CD4-positive, alpha-beta T cell treated with Interleukin-15 for 1 hour (primary cell): Measurements from ENCODE around the gene RHBDL1.

Experiments used
- DNase-seq: peaks from one replicate; pipeline ENCODE4 v3.0.0-alpha.2; 2020

RHBDL1 gene

DNA sequence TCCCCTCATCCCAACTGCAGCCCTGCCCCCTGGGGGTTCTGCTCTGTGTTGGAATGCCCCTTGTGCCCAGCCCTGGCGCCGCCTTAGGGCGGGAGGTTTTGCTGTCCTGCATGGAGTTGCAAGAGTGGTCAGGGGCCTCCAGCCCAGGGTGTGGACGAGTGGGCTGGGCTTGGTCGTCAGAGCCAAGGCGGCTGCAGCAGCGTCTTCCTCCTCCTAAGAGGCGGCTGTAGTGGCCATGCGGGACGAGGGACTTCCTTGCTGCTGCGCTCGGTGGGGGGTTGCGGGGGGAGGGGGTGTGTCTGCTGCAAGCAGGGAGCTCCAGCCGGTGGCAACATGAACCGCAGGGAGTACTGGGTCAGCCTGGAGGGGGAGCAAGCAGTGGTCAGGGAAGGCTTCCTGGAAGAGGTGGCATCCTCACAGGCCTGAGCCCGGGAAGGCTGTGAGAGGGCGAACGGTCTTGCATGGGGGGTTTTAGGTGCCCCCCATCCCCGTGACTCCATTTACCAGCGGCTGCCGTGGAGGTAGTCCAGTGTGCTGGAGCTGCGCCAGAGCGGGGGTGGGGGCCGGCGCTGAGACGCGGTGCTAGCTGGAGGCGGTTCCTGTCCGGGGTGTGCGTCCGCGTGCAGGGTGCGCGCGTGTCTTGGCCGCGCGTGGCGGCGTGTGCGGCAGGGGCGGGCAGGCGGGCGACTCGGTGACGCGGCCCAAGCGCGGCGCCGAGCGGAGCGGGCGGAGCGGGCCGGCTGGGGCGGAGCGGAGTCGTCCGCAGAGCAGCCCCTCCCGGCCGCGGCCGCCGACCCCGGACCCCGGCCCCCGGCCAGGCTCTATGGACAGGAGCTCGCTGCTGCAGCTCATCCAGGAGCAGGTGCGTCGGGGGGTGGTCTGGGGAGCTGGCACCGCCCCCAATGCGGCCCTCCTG, at the start of gene RHBDL1:
Gene RHBDL1 (plus strand): TSS at position 704 of the 916 bp plus-strand sequence. CDS start 120 bp downstream, at position 824.
- no peak for DNase-seq

DNA sequence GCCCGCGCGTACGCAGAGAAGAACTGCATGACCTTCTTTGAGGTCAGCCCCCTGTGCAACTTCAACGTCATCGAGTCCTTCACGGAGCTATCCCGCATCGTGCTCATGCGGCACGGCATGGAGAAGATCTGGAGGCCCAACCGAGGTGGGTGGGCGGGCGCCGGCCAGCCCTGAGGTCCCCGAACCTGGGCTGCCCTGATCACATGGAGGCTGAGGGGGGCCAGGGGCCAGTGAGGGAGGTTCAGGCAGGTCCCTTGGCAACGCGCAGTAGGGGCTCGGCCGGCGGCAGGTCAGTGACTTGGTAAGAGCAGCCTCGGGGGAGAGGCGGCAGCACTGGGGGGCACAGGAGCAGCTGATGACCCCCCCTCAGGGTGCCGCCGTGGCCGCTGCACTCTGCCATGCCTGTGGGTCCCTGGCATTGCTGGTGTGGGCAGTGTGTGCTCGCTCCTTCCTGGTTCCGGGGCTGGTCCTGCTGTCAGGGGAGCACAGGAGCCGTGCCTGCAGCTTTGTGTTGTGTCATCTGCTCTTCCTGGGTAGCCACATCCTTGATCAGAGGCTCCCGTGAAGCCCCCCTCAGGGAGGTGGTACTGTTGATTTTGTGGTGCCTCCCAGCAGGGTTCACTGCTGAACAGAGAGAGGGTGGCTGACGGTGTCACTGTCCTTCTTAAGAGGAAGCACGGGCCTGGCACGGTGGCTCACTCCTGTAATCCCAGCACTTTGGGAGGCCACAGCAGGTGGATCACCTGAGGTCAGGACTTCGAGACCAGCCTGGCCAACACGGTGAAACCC, 49.3 kb upstream of the RHBDL1 start:
- DNase-seq = no peak

DNA sequence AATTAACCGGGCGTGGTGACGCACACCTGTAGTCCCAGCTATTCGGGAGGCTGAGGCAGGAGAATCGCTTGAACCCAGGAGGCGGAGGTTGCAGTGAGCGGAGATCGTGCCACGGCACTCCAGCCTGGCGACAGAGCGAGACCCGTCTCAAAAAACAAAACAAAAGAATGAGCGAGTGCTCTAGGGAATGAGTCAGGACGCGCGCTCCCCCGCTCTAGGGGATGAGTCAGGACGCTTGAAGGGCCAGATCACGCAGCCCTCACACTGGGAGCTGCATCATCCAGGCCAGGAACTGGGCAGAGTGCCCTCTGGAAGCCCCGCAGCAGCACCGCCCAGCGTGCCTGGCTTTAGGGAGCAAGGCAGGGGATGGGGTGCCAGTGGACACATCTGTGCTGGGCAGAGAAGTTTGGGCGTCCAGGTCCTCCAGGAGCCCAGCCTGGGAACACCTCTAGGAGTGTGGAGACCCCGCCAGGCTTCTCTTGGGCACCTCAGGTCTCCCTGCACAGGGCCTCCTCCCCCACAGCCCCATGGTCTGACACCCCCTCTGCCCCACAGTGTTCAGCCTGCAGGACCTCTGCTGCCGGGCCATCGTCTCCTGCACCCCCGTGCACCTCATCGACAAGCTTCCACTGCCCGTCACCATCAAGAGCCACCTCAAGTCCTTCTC, 48.6 kb upstream of the RHBDL1 start:
- no peak for DNase-seq

- DNase-seq = no peak
Measured at GRCh38 chr16:627454-628239, 47.8 kb upstream of the RHBDL1 start.

DNA sequence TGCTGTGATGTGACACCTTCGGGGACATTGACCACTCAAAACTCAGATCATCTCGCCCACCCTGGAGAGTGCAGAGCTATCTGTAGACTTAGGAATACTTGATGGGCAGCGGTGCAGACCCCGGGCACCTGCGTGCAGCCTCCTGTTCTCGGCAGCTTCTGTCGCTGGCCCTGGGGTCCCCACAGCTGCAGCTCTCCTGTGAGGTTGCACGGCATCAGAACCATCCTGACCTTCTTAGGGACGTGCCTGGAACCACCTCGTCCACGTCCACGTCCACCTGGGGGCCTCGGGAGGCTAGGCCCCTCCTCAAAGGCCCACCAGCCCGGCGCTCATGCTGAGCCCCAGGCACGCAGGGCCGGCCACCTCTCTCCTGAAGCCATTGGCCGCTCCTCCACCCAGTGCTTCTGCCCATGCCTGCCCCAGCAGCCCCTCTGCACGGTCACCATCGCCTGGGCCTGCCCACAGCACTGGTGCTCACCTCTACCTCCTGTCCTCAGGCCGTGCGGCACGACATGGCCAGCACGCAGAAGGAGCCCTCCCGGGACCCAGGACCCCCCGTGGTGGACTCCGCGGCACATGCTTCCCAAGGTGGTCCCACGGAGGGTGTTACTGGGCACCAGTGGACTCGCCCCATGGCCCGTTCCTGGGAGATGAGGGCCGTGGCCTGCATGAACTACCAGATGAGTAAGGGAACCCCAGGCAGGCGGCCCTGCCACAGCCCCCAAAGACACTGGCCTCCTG, 47.0 kb upstream of the RHBDL1 start:
- DNase-seq = no peak

DNA sequence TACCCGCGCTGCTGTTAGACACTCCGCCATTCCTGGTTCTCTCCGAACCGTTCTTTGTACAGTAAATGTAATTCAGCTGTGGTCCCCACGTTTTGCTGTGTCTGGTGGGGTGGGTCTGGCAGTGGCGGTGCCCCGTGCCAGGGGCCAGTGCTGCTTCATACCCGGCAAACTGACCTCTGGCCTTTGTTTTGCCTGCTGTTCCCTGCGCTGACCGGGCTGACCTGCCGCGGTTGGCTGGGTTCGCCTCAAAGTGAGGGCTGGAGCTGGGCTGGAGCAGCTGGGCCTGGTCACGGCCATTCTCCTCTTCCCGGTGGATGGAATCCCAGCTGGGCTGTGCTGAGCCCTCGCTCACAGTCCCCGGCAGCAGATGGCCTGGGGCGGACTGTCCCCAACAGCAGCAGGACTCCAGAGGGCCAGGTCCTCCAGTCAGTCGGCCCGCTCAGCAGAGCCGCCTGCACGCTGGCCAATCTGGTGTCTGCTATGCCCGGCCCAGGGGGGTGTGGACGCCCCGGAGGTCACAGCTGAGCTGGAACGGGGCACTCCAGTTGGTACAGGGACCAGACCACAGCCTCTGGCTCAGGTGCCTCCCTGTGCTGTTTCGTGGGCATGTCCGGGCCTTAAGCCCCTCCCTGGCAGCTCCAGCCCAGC, 46.2 kb upstream of the RHBDL1 start:
- no peak for DNase-seq

DNA sequence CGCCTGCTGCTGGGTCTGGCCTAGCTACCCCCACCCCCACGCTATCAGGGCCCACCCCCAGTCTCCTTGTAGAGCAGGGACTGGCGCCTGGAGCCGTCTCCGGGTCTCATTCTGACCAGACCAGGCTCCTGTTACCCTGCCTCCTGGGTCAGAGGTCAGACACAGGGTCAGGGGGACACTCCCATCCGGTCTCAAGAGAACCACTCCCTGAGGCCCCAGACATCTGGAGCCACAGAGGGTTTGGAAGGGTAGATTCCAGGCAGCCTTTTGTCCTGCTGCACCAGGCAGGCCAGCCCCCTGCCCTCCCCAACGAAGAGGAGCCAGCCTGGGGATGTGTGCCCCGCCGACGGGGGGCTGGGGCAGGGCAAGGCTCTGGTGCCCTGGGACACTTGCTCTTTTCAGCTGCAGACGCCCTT, 45.6 kb upstream of the RHBDL1 start:
- no peak for DNase-seq

- DNase-seq = no peak
Measured at GRCh38 chr16:630249-630814, 45.1 kb upstream of the RHBDL1 start.

GRCh38 chr16:630815-631405, 44.6 kb upstream of the RHBDL1 start, which contains the start of gene WFIKKN1:
TSS of gene WFIKKN1 (plus strand) at chr16:630985. CDS start at chr16:631254, 269 bp downstream.
- no peak for DNase-seq

DNA sequence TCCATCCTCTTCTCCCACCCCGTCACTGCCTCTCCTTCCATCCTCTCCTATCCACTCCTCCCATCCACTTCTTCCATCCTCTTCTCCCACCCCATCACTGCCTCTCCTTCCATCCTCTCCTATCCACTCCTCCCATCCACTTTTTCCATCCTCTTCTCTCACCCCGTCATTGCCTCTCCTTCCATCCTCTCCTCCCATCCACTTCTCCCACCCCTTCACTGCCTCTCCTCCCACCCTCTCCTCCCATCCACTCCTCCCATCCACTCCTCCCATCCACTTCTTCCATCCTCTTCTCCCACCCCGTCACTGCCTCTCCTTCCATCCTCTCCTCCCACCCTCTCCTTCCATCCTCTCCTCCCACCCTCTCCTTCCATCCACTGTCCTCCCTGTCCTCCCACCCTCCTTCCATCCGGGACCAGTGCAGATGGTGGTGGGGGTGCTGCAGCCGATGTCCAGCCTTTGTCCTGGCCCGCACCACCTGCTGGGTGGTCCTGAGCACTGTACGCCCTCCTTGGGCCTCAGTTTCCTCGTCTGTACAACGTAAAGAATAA, 43.6 kb upstream of the RHBDL1 start:
- no peak for DNase-seq

DNA sequence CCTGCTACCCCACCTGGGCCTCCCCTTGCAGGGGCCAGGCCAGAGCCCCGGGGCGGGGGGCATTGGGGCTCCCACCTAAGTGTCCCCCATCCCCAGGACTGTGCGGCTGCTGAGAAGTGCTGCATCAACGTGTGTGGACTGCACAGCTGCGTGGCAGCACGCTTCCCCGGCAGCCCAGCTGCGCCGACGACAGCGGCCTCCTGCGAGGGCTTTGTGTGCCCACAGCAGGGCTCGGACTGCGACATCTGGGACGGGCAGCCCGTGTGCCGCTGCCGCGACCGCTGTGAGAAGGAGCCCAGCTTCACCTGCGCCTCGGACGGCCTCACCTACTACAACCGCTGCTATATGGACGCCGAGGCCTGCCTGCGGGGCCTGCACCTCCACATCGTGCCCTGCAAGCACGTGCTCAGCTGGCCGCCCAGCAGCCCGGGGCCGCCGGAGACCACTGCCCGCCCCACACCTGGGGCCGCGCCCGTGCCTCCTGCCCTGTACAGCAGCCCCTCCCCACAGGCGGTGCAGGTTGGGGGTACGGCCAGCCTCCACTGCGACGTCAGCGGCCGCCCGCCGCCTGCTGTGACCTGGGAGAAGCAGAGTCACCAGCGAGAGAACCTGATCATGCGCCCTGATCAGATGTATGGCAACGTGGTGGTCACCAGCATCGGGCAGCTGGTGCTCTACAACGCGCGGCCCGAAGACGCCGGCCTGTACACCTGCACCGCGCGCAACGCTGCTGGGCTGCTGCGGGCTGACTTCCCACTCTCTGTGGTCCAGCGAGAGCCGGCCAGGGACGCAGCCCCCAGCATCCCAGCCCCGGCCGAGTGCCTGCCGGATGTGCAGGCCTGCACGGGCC, 42.8 kb upstream of the RHBDL1 start:
- no peak for DNase-seq

- DNase-seq = no peak
Measured at GRCh38 chr16:633336-634050, 42.0 kb upstream of the RHBDL1 start.

GRCh38 chr16:634051-634670, 41.3 kb upstream of the RHBDL1 start:
- DNase-seq = no peak

DNA sequence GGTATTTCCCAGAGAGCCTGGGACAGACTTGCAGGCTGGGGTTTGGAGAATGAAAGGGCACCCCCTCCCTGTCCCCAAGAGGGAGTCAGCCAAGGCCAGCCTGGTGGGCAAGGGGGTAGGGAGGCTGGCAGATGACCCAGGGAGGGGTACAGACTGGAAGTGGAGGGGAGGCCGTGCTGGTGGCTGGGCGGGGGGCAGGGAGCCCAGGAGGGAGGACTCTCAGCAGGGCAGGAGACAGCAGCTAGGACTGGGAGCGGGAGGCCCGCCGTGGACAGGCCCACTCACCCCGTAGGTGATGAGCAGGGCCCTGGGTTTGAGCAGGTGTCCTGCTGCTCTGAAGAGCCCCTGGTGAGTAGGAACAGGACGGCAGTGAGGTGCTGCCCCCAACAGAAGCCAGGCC, 40.5 kb upstream of the RHBDL1 start:
- no peak for DNase-seq

DNA sequence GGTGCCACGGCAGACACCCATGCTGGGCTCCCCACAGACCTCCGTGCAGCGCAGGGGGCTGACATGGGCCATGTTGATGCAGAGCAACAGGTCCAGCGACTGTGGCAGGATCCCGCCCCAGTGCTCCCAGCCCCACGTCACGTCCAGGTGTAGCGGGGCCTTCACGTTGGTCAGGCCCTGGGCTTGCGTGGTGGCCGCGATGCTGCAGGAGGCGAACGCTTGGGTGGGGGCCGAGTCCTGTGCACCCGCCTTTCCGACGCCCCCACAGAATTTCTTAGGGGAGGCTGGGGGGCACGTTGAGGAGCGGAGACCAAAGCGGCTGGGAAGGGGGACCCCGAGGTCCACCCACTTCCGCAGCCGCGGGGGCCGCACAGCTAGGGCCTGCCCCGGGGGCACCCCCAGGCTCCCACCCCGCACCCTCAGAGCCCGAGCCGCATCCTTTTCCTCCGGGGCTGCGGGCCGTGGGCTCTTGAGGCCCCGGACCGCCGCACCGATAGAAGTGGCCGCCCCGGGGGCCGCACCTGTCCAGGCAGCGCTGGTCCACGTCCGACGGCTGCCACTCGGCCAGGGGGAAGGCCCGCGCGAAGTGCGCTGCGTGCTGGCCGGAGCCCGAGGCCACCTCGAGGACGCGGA, 39.8 kb upstream of the RHBDL1 start:
- DNase-seq = no peak

DNA sequence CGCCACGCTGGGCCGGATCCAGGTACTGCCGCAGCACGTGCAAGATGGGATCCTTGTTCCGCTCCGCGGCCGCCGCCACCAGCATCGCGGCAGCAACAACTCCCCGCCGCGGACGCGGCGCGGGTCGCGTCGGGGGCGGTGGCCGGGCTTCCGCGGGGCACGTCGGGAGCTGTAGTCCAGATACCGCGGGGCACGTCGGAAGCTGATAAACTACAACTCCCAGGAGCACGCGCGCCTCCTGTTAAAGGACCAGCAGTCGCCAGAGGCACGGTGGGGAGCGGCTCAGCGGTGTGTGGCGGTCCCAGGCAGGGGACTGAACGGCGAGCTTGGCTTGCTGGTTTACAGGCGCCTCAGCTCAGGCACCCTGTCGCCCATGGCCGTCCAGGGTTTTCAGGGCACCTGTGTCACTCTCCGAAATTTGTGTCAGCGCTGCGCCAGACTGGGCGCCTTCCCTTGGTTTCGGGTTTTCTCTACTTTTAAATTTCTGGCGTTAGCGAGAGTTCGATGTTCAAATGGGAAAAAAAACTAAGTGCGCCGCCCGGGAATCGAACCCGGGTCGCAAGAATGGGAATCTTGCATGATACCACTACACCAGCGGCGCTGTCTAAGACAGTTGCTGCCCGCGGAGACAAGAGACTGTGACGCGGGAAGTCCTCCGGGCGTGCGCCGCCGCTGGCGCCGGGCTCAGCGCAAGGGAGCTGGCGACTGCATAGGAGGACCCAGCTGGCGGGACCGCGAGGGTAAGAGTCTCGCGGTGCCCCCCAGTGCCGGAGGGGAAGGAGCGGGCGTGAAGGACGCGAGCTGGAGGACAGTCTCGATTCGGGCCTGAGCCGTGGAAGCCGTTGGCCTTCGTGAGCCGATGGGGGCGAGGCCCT, 39.0 kb upstream of the RHBDL1 start, which contains the start of gene METTL26:
Gene METTL26 (minus strand): TSS at position 100 of the 875 bp plus-strand sequence. CDS start 15 bp downstream, at position 85.
- DNase-seq = peak; percentile 95
